HG02798 (cell line): ENCODE results near the gene C2CD4D.

Experiments
- ATAC-seq: cut with Tn5 transposase; IDR thresholded peaks from one replicate; pipeline ENCODE4 v1.9.1; 2021; ENCODE audit warnings: mild to moderate bottlenecking; ENCODE audit not compliant: unreplicated experiment, poor library complexity

Gene C2CD4D

GRCh38 chr1:151816548-151817352, 22.9 kb downstream of the C2CD4D start:
- ATAC-seq = no peak

GRCh38 chr1:151815716-151816327, 23.8 kb downstream of the C2CD4D start:
- ATAC-seq = no peak

GRCh38 chr1:151814971-151815545, 24.6 kb downstream of the C2CD4D start:
- ATAC-seq = no peak

- no peak for ATAC-seq
Measured at GRCh38 chr1:151814426-151814825, 25.2 kb downstream of the C2CD4D start.

GRCh38 chr1:151813271-151813977, 26.2 kb downstream of the C2CD4D start:
- ATAC-seq = no peak

GRCh38 chr1:151811181-151811580, 28.4 kb downstream of the C2CD4D start:
- ATAC-seq = no peak

GRCh38 chr1:151809985-151810556, 29.5 kb downstream of the C2CD4D start:
- no peak for ATAC-seq

GRCh38 chr1:151809290-151809984, 30.2 kb downstream of the C2CD4D start:
- ATAC-seq = no peak

- no peak for ATAC-seq
Measured at GRCh38 chr1:151807766-151808165, 31.9 kb downstream of the C2CD4D start.

- no peak for ATAC-seq
Measured at GRCh38 chr1:151807131-151807530, 32.5 kb downstream of the C2CD4D start.

- no peak for ATAC-seq
Measured at GRCh38 chr1:151806170-151806569, 33.5 kb downstream of the C2CD4D start.

- ATAC-seq = no peak
Measured at GRCh38 chr1:151805066-151805820, 34.4 kb downstream of the C2CD4D start, which contains the start of gene LINGO4. Gene LINGO4, minus strand, starts transcription at chr1:151805419. Its CDS starts 2,715 bp downstream, at chr1:151802704.

GRCh38 chr1:151803915-151804314, 35.7 kb downstream of the C2CD4D start:
- no peak for ATAC-seq

GRCh38 chr1:151803164-151803563, 36.5 kb downstream of the C2CD4D start:
- ATAC-seq = no peak

- no peak for ATAC-seq
Measured at GRCh38 chr1:151802372-151802771, 37.2 kb downstream of the C2CD4D start.

GRCh38 chr1:151801846-151802245, 37.8 kb downstream of the C2CD4D start:
- ATAC-seq = no peak

- ATAC-seq = no peak
Measured at GRCh38 chr1:151801310-151801820, 38.3 kb downstream of the C2CD4D start.

GRCh38 chr1:151800830-151801229, 38.8 kb downstream of the C2CD4D start:
- no peak for ATAC-seq
